Hepatocyte (in vitro differentiated cells): ENCODE data around the gene C13orf42. TPM values are rescaled to one million over a fixed set of nuclear protein-coding genes. Genes with fewer than 3 reads are reported as not detected.

ENCODE experiments used
- DNase-seq: peaks from one replicate; pipeline ENCODE4 v3.0.0-alpha.2; 2016; ENCODE audit warnings: low spot score
- H2AFZ ChIP-seq: fragments of 200-600 bp; sonication (generic); 2 replicates; pipeline ENCODE4 v1.6.0; 2016; ENCODE audit warnings: antibody characterized with exemption, mild to moderate bottlenecking
- H3K27ac ChIP-seq: fragments of 200-600 bp; sonication (generic); 2 replicates; pipeline ENCODE4 v1.5.1; 2016; ENCODE audit warnings: mild to moderate bottlenecking
- H3K27me3 ChIP-seq: fragments of 200-600 bp; sonication (generic); 2 replicates; pipeline ENCODE4 v1.6.1; 2016
- H3K36me3 ChIP-seq: fragments of 200-600 bp; sonication (generic); replicated peaks from 2 replicates; pipeline ENCODE4 v1.5.1; 2016; ENCODE audit warnings: low read depth; ENCODE audit not compliant: insufficient read depth
- H3K4me1 ChIP-seq: fragments of 200-600 bp; sonication (generic); 2 replicates; pipeline ENCODE4 v1.5.1; 2016; ENCODE audit warnings: mild to moderate bottlenecking, moderate library complexity; ENCODE audit not compliant: insufficient read depth
- H3K4me2 ChIP-seq: fragments of 200-600 bp; sonication (generic); 2 replicates; pipeline ENCODE4 v1.6.0; 2016
- H3K4me3 ChIP-seq: fragments of 200-600 bp; sonication (generic); 2 replicates; pipeline ENCODE4 v1.5.1; 2016; ENCODE audit warnings: mild to moderate bottlenecking
- H3K79me2 ChIP-seq: fragments of 200-600 bp; sonication (generic); 2 replicates; pipeline ENCODE4 v1.6.0; 2017; ENCODE audit warnings: mild to moderate bottlenecking
- H3K9me2 ChIP-seq: fragments of 200-600 bp; sonication (generic); replicated peaks from 2 replicates; pipeline ENCODE4 v1.6.0; 2017; ENCODE audit warnings: mild to moderate bottlenecking; ENCODE audit not compliant: insufficient read depth
- H3K9me3 ChIP-seq: fragments of 200-600 bp; sonication (generic); 2 replicates; pipeline ENCODE4 v1.5.1; 2016; ENCODE audit warnings: low read depth, mild to moderate bottlenecking
- H4K20me1 ChIP-seq: fragments of 200-600 bp; sonication (generic); 2 replicates; pipeline ENCODE4 v1.6.0; 2016; ENCODE audit warnings: mild to moderate bottlenecking; ENCODE audit not compliant: insufficient read depth, poor library complexity, severe bottlenecking
- EZH2 ChIP-seq: fragments of 200-600 bp; sonication (generic); IDR thresholded peaks from 2 replicates; pipeline ENCODE4 v1.6.1; 2016; ENCODE audit warnings: antibody characterized with exemption, mild to moderate bottlenecking, borderline replicate concordance
- EZH2phosphoT487 ChIP-seq: fragments of 200-600 bp; sonication (generic); IDR thresholded peaks from one replicate; pipeline ENCODE4 v1.6.1; 2018; ENCODE audit warnings: antibody characterized with exemption, mild to moderate bottlenecking, low read depth, moderate library complexity; ENCODE audit not compliant: unreplicated experiment, severe bottlenecking
- WGBS: methylation state at CpG from one replicate; pipeline ENCODE4 v1.1.6; 2016; ENCODE audit warnings: low lambda C conversion rate; ENCODE audit errors: missing lambda C conversion rate; 5-methylcytosine and 5-hydroxymethylcytosine counted together
- polyA plus RNA-seq: library from polyadenylated mRNA; unstranded; fragments of >200 nt; fragmentation: Nextera tagmentation; extraction: Ambion mirVana; gene quantifications from 2 replicates; pipeline ENCODE4 v1.2.1, GENCODE V29; 2016
- total RNA-seq: library from RNA; depleted of rRNA; stranded (reverse); fragments of >200 nt; gene quantifications from 2 replicates; pipeline ENCODE4 v1.2.3, GENCODE V29; 2014
- TF ChIP-seq, protein P1 (sequence below): fragments of 200-600 bp; sonication (generic); IDR thresholded peaks from 2 replicates; pipeline ENCODE4 v1.5.1; 2016; ENCODE audit warnings: antibody characterized with exemption, mild to moderate bottlenecking; ENCODE audit not compliant: poor library complexity

The C13orf42 gene
- total RNA-seq: not detected in 2 replicates
- polyA plus RNA-seq: not detected in 2 replicates

DNA sequence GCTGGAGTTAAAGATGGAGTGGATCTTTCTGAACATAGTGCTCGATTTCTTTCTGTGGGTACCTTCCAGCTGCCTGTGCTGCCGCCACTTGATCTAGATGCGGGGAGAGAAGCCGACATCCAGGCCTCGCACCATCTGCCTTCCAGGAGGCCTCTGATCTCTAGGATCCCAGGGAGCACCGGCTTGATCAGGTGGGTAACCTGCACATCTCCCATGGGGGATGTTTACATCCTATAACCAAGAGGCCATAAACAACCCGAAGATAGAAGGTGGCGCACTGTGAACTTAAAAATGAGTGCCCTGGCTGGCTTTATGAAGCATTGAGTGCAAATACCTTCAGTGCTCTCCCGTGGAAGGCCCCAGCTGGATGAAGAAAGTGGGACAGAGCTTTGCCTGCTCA lies at the start of gene C13orf42:
TSS of gene C13orf42 (minus strand) at position 101 of the 400 bp plus-strand sequence. CDS start at position 36, 65 bp downstream.
- Histone ChIP-seq H3K4me3 (no peak within 1 kb of the TSS), H3K4me1 (no peaks in the 10 kb centered on the region), H3K4me2 (no peak within 1 kb of the TSS), H3K9me2 (no peaks in the 10 kb centered on the region), H3K79me2 (no peaks in the 10 kb centered on the region), H3K27ac (no peak within 1 kb of the TSS), H4K20me1 (no peaks in the 10 kb centered on the region), H2AFZ (no peak within 1 kb of the TSS), H3K9me3 (no peaks in the 10 kb centered on the region), H3K27me3 (no peaks in the 10 kb centered on the region), H3K36me3 (no peaks in the 10 kb centered on the region)
- 95% methylated on average over 9 of the region's 9 CpGs for WGBS
- no peak for DNase-seq
- TF ChIP-seq, protein P1, sequence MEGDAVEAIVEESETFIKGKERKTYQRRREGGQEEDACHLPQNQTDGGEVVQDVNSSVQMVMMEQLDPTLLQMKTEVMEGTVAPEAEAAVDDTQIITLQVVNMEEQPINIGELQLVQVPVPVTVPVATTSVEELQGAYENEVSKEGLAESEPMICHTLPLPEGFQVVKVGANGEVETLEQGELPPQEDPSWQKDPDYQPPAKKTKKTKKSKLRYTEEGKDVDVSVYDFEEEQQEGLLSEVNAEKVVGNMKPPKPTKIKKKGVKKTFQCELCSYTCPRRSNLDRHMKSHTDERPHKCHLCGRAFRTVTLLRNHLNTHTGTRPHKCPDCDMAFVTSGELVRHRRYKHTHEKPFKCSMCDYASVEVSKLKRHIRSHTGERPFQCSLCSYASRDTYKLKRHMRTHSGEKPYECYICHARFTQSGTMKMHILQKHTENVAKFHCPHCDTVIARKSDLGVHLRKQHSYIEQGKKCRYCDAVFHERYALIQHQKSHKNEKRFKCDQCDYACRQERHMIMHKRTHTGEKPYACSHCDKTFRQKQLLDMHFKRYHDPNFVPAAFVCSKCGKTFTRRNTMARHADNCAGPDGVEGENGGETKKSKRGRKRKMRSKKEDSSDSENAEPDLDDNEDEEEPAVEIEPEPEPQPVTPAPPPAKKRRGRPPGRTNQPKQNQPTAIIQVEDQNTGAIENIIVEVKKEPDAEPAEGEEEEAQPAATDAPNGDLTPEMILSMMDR: no peak
- TF ChIP-seq EZH2: no peak
- no peak for TF ChIP-seq EZH2phosphoT487

DNA sequence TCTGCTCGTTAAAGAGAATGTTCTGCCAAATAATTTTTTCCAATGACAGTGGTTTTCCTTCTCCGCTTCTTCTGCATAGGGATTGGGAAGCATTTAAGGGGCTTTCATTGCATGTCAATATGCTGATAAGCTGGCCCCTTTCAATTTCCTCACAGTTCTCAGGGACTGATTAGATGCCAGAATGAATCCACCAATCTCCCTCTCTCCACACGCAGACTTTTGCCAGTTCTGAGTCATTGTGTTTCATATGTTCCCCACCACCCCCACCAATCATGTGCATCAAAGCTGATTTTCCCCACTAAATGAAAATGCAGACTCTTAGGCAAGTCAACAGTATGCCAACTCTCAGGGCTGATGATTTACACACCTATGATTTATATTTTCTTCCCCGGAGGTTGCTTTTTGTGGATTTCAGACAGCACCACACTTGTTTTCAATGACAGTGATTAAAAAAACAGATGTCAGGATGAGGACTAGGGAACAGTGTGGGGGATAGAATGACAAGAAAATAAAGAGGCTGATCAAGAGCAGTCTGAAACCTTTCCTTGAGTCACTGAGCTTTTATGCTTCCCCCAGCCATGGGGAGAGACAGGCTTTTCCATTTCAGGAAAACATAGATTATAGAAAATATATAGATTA lies 47.9 kb upstream of the C13orf42 start:
- no peak overlapping the region for H3K4me3 ChIP-seq
- no peak overlapping the region for H2AFZ ChIP-seq
- no peaks in the 10 kb centered on the region for H3K27me3 ChIP-seq
- H3K9me3 ChIP-seq: no peaks in the 10 kb centered on the region
- H3K4me1 ChIP-seq: no peaks in the 10 kb centered on the region
- H3K9me2 ChIP-seq: no peaks in the 10 kb centered on the region
- no peaks in the 10 kb centered on the region for H3K79me2 ChIP-seq
- H4K20me1 ChIP-seq: no peaks in the 10 kb centered on the region
- H3K4me2 ChIP-seq: no peak overlapping the region
- H3K36me3 ChIP-seq: no peaks in the 10 kb centered on the region
- DNase-seq: no peak
- TF ChIP-seq, protein P1: no peak
- H3K27ac ChIP-seq: no peak overlapping the region
- WGBS: 61% methylated on average over 4 of the region's 4 CpGs

DNA sequence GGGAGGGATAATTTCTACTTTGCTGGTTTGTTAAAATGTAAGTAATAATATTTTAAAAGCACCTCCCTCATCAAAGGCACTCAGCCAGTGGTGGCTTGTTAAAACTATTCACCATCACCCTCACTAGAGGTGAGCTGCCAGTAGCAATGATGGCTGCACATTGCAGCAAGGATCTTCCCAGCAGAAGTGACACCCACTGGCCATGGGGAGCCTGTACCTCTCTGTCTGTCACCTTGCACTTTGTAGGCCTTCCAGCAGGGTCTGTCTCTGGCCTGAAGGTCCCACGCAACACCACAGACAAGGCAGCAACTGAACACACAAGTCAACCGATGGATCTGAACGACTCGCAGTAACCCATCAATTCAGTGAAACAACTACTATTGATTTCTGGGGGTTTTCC lies 47.3 kb upstream of the C13orf42 start:
- 88% methylated on average over 4 of the region's 4 CpGs for WGBS
- TF ChIP-seq EZH2 (no peak), EZH2phosphoT487 (no peak)
- TF ChIP-seq, protein P1: no peak

More for the DNA sequence above, 47.3 kb upstream of the C13orf42 start:
- Histone ChIP-seq H2AFZ (no peak overlapping the region), H3K36me3 (no peaks in the 10 kb centered on the region), H3K9me2 (no peaks in the 10 kb centered on the region), H3K9me3 (no peaks in the 10 kb centered on the region), H3K4me1 (no peaks in the 10 kb centered on the region), H3K27me3 (no peaks in the 10 kb centered on the region), H3K79me2 (no peaks in the 10 kb centered on the region), H3K4me3 (no peak overlapping the region), H3K4me2 (no peak overlapping the region), H3K27ac (no peak overlapping the region), H4K20me1 (no peaks in the 10 kb centered on the region)
- DNase-seq: no peak
